Stimulated activated naive CD8-positive, alpha-beta T cell treated with anti-CD3 and anti-CD28 coated beads, Interleukin-15, amount 100 ng/mL, for 72 hours (primary cell): Measurements from ENCODE around the gene IKZF3.
A peak's percentile ranks its signal among the peaks of the same experiment; 100 is the strongest.
"Not testable (repeated sequence)": the region's sequence is repeated elsewhere in the genome, so short reads cannot be mapped to it uniquely, and the experiment has no call there.

ENCODE experiments used
- ATAC-seq: fragments of 150-1000 bp; cut with Tn5 transposase; 2 replicates; pipeline ENCODE4 v1.10.0; 2021; ENCODE audit warnings: mild to moderate bottlenecking, moderate library complexity
- DNase-seq, 2 donors: peaks; one replicate each; pipeline ENCODE4 v3.0.0; 2021 to 2022
- H3K27ac Mint-ChIP-seq, 2 donors: one replicate each; pipeline ENCODE4 v1.8.0; 2022; ENCODE audit warnings: mild to moderate bottlenecking in 2 of 2, mixed read lengths in 2 of 2, moderate library complexity in 2 of 2
- H3K27me3 Mint-ChIP-seq: one replicate; pipeline ENCODE4 v1.8.0; 2022; ENCODE audit warnings: mixed read lengths
- H3K4me1 Mint-ChIP-seq: one replicate; pipeline ENCODE4 v1.8.0; 2022; ENCODE audit warnings: mild to moderate bottlenecking, mixed read lengths
- H3K4me3 Mint-ChIP-seq, 2 donors: one replicate each; pipeline ENCODE4 v1.8.0; 2022; ENCODE audit warnings: mild to moderate bottlenecking in 2 of 2, mixed read lengths in 2 of 2, moderate library complexity in 1 of 2
- H3K9me3 Mint-ChIP-seq, 2 donors: one replicate each; pipeline ENCODE4 v1.8.0; 2022; ENCODE audit warnings: mixed read lengths in 2 of 2

IKZF3 gene

DNA sequence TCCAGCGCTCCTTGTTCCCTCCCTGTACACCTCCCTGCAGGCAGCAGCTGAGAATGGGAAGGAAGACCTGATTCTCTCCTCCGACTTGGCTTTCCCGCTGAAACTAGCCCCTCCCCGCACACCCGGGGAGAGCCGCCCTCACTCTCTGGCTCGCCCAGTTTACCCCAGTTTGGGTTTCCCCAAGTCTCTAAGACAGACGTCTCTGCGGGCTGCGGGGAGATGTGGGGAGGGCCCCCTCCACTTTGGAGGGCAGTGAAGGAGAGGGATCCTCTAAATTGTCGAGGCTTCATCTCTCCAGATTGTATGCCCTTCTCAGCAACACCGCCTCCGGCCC lies 125.6 kb downstream of the IKZF3 start:
- H3K4me1 Mint-ChIP-seq, result peaks cover 44% of the 10 kb centered on the region
- ATAC-seq, result peak; percentile 97
- peak overlapping the region; percentile 9 to 97 for H3K27ac Mint-ChIP-seq
- H3K4me3 Mint-ChIP-seq, result peak overlapping the region; percentile 89 to 93
- DNase-seq, result peak; percentile 34 to 73
- peaks cover 58% of the 10 kb centered on the region for H3K27me3 Mint-ChIP-seq
- H3K9me3 Mint-ChIP-seq, result no peaks in the 10 kb centered on the region

DNA sequence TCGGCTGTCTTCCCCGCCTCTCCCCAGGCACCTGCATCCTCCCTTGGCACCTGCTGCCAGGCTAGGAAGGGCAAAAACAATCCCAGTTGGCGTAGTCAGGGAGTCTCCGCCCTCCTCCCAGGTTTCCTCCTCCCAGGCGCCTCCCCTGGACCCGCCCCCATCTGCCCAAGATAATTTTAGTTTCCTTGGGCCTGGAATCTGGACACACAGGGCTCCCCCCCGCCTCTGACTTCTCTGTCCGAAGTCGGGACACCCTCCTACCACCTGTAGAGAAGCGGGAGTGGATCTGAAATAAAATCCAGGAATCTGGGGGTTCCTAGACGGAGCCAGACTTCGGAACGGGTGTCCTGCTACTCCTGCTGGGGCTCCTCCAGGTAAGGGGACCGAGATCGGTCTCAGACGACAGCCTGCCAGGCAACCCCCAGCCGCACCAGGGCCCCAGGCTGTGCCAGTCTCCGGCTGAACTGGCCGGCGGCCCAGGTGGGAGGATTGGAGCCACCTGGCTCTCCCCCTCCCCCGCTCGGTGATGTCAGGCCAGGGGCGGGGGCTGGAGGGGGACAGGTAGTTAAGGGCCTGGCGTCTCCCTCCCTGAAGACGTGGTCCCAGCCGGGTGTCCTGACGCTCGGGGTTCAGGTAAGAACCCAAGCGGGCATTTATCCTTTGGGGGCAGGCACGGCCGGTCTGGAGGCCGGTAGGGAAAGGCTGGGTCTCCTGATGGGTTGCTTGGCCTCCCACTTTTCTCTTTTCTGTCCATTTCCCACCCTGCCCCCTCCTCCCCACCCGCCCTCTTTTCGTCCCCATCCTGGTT lies 126.1 kb downstream of the IKZF3 start, which contains the start of gene GRB7:
TSS of gene GRB7 (plus strand) at position 179 of the 808 bp plus-strand sequence. CDS start 4,364 bp downstream, outside the sequence.
- Mint-ChIP-seq H3K4me3 (peak within 1 kb of the TSS; percentile 89 to 93), H3K9me3 (no peaks in the 10 kb centered on the region), H3K27ac (peak within 1 kb of the TSS; percentile 9 to 97), H3K27me3 (peaks cover 58% of the 10 kb centered on the region), H3K4me1 (peaks cover 44% of the 10 kb centered on the region)
- DNase-seq, result no peak
- peak; percentile 25 for ATAC-seq

DNA sequence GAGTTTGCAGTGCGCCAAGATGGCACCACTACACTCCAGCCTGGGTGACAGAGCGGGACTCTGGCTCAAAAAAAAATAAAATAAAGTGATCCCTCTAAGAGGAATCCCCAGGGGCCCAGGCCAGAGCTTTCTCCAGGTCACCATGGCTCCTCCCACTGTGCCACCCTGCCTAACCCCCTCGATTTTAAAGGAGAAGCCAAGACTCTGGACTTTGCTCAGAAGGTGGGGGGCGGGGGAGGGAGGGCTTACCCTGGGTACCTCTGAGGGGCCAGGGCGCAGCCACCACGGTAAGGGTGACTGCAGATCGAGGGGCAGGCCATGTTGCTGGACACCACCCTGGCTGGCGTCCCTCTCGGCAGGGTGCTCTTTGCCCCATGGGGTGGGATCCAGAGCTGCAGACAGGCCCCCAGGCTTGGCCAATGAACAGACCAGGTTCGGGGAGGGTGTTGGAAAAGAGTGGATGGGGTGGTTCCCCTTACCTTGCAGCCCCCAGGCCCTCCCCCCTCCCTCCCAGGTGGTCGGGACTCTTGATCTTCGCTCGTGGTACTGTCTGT lies 126.8 kb downstream of the IKZF3 start:
- no peak for DNase-seq
- H3K4me1 Mint-ChIP-seq, result peaks cover 44% of the 10 kb centered on the region
- no peak for ATAC-seq
- peak overlapping the region; percentile 51 to 89 for H3K4me3 Mint-ChIP-seq
- H3K9me3 Mint-ChIP-seq, result no peaks in the 10 kb centered on the region
- peaks cover 58% of the 10 kb centered on the region for H3K27me3 Mint-ChIP-seq
- no peak overlapping the region for H3K27ac Mint-ChIP-seq

DNA sequence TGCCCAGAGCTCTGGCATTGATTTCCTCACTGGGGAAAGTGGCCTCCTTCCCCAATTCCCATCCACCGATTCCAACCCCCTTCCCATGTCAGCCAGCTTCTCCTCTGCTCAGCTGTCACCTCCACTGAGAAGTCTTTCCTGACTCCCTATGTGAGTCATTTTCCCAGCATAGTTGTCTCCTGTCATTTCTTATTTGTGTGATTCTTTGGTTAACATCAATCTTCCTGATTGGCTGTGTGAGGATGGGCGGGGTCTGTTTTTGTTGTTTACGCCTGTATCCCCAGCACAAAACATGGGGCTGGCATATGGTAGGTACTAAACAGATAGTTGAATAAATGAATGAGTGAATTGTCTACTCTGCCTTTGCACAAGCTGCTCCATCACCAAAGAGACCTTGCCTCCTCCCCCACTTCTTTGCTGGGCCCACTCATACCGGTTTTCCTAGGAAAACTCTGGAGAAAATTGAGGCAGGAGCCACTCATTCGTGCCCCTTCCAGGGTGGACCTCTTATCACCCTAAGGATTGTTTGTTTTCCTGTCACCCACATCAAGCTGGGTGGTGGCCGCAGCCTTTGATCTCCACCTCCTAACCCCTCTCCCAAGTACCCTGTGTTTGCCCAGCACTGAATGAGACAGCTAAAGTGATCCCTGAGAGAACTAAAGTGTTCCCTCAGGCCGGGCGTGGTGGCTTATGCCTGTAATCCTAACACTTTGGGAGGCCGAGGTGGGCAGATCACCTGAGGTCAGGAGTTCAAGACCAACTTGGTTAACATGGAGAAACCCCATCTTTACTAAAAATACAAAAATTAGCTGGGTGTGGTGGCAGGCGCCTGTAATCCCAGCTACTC lies 127.6 kb downstream of the IKZF3 start:
- H3K9me3 Mint-ChIP-seq, result no peaks in the 10 kb centered on the region
- peaks cover 56% of the 10 kb centered on the region for H3K27me3 Mint-ChIP-seq
- no peak overlapping the region for H3K27ac Mint-ChIP-seq
- H3K4me1 Mint-ChIP-seq, result peaks cover 44% of the 10 kb centered on the region
- no peak for ATAC-seq
- DNase-seq, result no peak
- H3K4me3 Mint-ChIP-seq, result peak overlapping the region in 1 of 2 donors; percentile 30

DNA sequence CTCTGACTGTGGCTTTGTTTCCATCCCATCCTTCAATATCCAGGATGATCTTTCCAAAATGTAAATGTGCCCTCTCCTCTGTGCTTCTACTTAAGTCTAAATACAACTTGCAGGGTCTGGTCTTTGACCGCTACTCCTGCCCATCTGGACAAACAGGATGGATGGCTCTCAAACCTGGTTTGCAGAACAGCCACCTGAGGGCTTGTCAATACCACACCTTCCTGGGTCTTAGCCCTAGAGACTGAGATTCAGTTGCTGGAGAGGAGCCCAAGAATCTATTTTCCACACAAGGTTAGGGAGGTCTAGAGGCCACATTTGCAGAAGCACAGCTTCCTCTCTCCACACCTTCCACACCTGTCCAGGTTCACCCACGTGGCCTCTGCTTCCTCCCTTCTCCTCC lies 128.2 kb downstream of the IKZF3 start:
- Mint-ChIP-seq H3K27me3 (peaks cover 50% of the 10 kb centered on the region), H3K27ac (no peak overlapping the region), H3K9me3 (no peaks in the 10 kb centered on the region), H3K4me1 (peaks cover 40% of the 10 kb centered on the region), H3K4me3 (no peak overlapping the region)
- DNase-seq (no peak), ATAC-seq (no peak)

DNA sequence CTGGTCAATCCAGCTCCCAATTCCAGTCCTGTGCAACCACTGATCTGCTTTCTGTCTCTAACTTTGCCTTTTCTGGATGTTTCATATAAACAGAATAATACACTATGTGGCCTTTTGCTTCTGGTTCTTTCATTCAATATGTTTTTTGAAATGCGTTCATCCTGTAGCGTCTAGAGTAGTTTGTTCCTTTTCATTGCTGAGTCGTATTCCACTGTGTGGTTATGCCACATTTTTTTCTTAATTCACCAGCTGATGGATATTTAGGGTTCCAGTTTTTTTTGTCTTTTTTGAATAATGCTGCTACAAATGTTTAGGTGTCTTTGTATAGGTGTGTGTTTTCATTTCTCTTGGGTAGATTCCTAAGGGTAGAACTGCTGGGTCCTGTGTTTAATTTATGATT lies 131.5 kb downstream of the IKZF3 start:
- no peak for ATAC-seq
- Mint-ChIP-seq H3K27me3 (peaks cover 20% of the 10 kb centered on the region), H3K4me3 (no peak overlapping the region), H3K9me3 (no peaks in the 10 kb centered on the region), H3K4me1 (peaks cover 26% of the 10 kb centered on the region), H3K27ac (no peak overlapping the region)
- no peak for DNase-seq

DNA sequence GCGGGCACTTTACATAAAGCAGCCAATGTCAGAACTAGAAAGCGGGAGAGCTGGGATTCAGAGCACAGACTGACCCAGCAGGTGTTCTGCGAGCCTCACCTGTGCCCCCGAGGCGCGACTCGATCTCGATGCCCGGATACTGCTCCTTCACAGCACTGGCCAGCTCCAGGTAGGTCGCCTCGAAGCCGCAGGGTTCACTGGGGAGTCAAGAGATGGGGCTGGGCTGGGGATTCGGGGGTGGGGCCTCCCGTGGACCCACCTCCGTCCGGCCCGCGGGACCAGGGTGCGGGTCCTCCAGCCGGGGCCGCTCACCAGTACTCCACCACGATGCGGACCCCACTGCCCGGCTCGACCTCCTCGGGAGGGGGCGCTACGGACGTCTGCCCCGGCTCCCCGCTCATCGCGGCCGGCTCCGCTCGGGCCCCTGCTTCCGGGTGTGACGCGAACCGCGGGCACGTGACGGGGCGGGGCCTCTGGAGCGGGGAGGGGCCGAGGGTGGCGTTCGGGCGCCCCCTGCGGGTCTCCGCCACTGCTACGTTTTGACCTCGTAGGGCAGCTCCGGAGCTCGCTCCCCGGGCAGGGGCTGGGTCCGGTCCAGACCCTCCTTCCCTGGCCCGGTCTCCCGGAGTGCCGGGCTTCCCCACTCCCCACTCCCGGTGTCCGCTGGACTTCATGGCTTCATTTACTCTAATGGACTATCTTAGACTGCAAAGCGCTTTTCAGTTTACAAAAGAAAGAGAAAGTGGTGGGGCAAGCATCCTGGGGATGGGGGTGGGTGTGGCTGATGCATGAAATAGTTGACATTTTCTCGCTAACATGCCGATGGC lies 133.8 kb downstream of the IKZF3 start, which contains the start of gene MIEN1:
TSS of gene MIEN1 (minus strand) at position 438 of the 827 bp plus-strand sequence. CDS start at position 401, 37 bp downstream.
- ATAC-seq, result peak; percentile 91
- DNase-seq, result peak; percentile 95 to 96
- Mint-ChIP-seq H3K27me3 (no peaks in the 10 kb centered on the region), H3K27ac (peak within 1 kb of the TSS; percentile 90 to 98), H3K4me3 (peak within 1 kb of the TSS; percentile 91 to 93), H3K4me1 (peaks cover 38% of the 10 kb centered on the region), H3K9me3 (no peaks in the 10 kb centered on the region)

DNA sequence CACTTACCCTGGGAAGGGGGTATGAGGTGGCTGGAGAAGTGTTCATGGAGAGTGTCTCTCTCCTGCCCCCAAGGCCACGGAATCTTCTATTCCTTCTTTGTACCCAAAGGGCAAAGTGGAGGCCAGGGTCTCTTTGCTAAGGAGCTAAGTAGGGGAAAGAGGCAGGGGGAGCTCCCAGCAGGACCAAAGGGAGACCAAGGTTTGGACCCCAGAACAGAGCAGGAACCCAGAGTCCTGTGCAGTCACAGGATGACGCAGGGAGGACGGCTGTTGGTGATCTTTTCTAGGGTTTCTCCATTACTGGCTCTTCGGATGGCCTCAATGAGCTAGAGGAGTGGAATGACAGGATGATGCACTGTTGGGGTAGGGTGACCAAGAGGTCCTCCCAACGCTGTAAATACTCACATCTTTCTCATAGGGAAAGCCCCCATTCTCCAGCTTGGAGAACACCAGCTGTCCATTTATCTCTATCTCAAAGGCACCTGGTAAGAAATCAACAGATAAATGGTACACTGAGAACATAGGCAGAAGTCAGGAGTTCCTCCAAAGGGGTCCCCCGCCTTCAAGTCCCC lies 134.7 kb downstream of the IKZF3 start:
- ATAC-seq (no peak), DNase-seq (no peak)
- Mint-ChIP-seq H3K4me3 (peak overlapping the region; percentile 91 to 93), H3K9me3 (no peaks in the 10 kb centered on the region), H3K27ac (peak overlapping the region; percentile 90 to 98), H3K4me1 (peaks cover 38% of the 10 kb centered on the region), H3K27me3 (no peaks in the 10 kb centered on the region)

DNA sequence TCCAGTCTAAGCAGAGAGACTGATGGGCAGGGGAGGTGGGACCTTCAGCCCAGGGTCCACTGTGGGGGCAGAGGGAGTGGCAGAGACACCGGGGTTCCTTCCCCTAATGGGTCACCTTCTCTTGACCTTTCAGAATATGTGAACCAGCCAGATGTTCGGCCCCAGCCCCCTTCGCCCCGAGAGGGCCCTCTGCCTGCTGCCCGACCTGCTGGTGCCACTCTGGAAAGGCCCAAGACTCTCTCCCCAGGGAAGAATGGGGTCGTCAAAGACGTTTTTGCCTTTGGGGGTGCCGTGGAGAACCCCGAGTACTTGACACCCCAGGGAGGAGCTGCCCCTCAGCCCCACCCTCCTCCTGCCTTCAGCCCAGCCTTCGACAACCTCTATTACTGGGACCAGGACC lies 136.6 kb downstream of the IKZF3 start:
- H3K27ac Mint-ChIP-seq, result peak overlapping the region in 1 of 2 donors; percentile 48

DNA sequence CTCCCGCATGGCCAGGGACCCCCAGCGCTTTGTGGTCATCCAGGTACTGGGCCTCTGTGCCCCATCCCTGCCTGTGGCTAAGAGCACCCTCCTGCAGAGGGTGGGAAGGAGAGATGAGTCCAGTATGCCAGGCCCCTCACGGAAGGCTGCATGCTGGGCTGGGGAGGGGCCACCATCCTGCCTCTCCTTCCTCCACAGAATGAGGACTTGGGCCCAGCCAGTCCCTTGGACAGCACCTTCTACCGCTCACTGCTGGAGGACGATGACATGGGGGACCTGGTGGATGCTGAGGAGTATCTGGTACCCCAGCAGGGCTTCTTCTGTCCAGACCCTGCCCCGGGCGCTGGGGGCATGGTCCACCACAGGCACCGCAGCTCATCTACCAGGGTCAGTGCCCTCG lies 137.5 kb downstream of the IKZF3 start:
- ATAC-seq (no peak), DNase-seq (no peak)
- no peaks in the 10 kb centered on the region for H3K9me3 Mint-ChIP-seq
- no peak overlapping the region for H3K4me3 Mint-ChIP-seq
- peaks cover 43% of the 10 kb centered on the region for H3K4me1 Mint-ChIP-seq
- H3K27me3 Mint-ChIP-seq, result no peaks in the 10 kb centered on the region
- H3K27ac Mint-ChIP-seq, result no peak overlapping the region

More for the DNA sequence above, 136.6 kb downstream of the IKZF3 start:
- Mint-ChIP-seq H3K27me3 (no peaks in the 10 kb centered on the region), H3K4me1 (peaks cover 43% of the 10 kb centered on the region), H3K9me3 (no peaks in the 10 kb centered on the region), H3K4me3 (no peak overlapping the region)
- DNase-seq (no peak), ATAC-seq (no peak)

DNA sequence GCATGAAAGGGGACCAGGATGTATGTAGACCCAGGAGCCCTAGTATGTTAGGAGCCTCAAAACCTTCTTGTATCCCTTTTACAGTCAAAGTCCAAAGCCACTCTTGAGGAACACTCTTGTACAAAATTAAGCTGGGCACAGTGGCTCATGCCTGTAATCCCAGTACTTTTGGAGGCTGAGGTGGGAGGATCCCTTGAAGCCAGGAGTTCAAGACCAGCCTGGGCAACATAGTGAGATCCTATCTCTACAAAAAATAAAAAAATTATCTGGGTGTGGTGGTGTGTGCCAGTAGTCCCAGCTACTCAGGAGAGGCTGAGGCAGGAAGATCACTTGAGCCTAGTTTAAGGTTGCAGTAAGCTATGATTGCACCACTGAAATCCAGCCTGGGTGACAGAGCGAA lies 138.2 kb downstream of the IKZF3 start:
- H3K4me1 Mint-ChIP-seq, result peaks cover 43% of the 10 kb centered on the region
- H3K27ac Mint-ChIP-seq, H3K27me3 Mint-ChIP-seq, H3K9me3 Mint-ChIP-seq, H3K4me3 Mint-ChIP-seq, ATAC-seq, DNase-seq: not testable (repeated sequence)

DNA sequence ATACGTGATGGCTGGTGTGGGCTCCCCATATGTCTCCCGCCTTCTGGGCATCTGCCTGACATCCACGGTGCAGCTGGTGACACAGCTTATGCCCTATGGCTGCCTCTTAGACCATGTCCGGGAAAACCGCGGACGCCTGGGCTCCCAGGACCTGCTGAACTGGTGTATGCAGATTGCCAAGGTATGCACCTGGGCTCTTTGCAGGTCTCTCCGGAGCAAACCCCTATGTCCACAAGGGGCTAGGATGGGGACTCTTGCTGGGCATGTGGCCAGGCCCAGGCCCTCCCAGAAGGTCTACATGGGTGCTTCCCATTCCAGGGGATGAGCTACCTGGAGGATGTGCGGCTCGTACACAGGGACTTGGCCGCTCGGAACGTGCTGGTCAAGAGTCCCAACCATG lies 139.4 kb downstream of the IKZF3 start:
- Mint-ChIP-seq H3K4me3 (no peak overlapping the region), H3K9me3 (no peaks in the 10 kb centered on the region), H3K27ac (no peak overlapping the region), H3K27me3 (no peaks in the 10 kb centered on the region), H3K4me1 (peaks cover 39% of the 10 kb centered on the region)
- ATAC-seq (no peak), DNase-seq (no peak)

DNA sequence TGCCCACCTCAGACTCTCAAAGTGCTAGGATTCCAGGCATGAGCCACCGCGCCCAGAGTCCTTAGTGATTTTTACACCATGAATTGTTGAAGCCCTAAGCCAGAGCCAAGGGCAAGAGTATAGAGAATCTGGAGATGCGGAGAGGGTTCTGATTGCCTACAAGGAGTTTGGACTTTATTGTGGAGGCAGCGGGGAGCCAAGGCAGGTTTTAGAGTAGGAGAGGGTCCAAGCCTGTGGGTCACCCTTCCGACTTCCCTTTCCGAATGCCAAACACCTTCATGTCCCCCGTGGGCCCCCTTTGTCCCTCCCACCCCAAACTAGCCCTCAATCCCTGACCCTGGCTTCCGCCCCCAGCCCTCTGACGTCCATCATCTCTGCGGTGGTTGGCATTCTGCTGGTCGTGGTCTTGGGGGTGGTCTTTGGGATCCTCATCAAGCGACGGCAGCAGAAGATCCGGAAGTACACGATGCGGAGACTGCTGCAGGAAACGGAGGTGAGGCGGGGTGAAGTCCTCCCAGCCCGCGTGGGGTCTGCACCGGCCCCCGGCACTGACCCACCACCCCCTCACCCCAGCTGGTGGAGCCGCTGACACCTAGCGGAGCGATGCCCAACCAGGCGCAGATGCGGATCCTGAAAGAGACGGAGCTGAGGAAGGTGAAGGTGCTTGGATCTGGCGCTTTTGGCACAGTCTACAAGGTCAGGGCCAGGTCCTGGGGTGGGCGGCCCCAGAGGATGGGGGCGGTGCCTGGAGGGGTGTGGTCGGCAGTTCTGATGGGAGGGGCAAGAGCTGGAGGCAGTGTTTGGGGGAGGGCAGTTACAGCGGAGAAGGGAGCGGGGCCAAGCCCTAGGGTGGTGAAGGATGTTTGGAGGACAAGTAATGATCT lies 140.9 kb downstream of the IKZF3 start:
- DNase-seq, result no peak
- H3K27ac Mint-ChIP-seq, result no peak overlapping the region

DNA sequence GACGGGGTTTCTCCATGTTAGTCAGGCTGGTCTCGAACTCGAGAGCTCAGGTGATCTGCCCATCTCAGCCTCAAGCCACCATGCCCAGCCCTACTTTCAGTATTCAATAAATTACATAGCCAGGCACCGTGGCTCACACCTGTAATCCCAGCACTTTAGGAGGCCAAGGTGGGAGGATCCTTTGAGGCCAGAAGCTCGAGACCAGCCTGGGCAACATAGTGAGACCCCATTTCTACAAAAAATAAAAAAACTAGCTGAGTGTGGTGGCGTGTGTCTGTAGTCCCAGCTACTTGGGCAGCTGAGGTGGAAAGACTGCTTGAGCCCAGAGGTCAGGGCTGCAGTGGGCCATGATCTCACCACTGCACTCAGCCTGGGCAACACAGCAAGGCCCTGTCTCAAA lies 142.0 kb downstream of the IKZF3 start:
- Mint-ChIP-seq H3K27ac (no peak overlapping the region), H3K4me3 (no peak overlapping the region), H3K9me3 (no peaks in the 10 kb centered on the region), H3K27me3 (no peaks in the 10 kb centered on the region), H3K4me1 (peaks cover 23% of the 10 kb centered on the region)
- ATAC-seq, result no peak
- no peak for DNase-seq

More for the DNA sequence above, 140.9 kb downstream of the IKZF3 start:
- peaks cover 24% of the 10 kb centered on the region for H3K4me1 Mint-ChIP-seq
- peak; percentile 50 for ATAC-seq
- no peak overlapping the region for H3K4me3 Mint-ChIP-seq
- no peaks in the 10 kb centered on the region for H3K27me3 Mint-ChIP-seq
- H3K9me3 Mint-ChIP-seq, result no peaks in the 10 kb centered on the region
